Measurements from ENCODE around the gene ADGRV1. TPM values are rescaled to one million over a fixed set of nuclear protein-coding genes. Genes with fewer than 3 reads are reported as not detected.

Gene ADGRV1
- polyA plus RNA-seq, 1 donor from 2014 or later: 3.7 TPM

DNA sequence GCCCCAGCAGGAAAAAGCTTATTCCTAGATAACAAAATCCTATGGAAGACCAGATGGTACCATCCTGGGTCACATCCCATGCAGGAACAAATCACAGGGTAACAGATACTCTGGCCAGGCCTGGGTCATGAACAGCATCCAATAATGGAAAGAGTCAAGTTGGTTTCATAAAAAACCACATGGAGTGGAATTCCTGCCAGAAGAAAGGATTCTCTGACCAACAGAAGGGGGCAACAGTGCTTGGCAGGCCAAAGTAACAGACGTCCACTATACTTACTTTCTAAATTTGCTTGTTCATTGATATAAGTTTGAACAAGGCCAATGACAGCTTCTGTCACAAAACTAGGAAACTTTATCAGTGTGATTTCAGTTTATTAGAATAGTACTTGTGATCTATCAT, 551.0 kb downstream of the ADGRV1 start (continued):
- no peak for TF ChIP-seq REST (IDR thresholded peaks at IDR 0.05; ENCODE audit: borderline replicate concordance)

DNA sequence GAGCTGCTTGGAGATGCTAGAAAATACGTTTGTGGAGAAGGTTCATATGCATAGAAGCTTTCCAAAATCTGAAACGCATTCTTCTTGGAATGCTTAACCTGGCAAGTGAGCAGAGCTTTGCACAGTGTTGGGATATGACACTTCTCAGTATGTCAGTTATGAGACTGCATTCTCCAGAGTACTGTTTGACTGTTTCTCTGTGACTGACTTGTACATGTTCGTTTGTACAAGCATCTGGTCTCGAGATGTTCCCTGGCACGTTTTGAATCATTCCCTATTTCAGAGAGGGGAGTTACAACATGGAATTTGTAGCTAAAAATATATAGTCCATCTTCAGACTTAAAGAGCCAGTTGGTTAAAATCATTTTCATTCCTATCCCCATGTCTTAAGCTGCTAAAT, 552.1 kb downstream of the ADGRV1 start:
- TF ChIP-seq REST (IDR thresholded peaks at IDR 0.05; ENCODE audit: borderline replicate concordance): no peak
- no peak for TF ChIP-seq POLR2AphosphoS5 (IDR thresholded peaks at IDR 0.05)
- no peak for TF ChIP-seq TAF1 (IDR thresholded peaks at IDR 0.05; ENCODE audit: low read depth)
- TF ChIP-seq, protein P1, sequence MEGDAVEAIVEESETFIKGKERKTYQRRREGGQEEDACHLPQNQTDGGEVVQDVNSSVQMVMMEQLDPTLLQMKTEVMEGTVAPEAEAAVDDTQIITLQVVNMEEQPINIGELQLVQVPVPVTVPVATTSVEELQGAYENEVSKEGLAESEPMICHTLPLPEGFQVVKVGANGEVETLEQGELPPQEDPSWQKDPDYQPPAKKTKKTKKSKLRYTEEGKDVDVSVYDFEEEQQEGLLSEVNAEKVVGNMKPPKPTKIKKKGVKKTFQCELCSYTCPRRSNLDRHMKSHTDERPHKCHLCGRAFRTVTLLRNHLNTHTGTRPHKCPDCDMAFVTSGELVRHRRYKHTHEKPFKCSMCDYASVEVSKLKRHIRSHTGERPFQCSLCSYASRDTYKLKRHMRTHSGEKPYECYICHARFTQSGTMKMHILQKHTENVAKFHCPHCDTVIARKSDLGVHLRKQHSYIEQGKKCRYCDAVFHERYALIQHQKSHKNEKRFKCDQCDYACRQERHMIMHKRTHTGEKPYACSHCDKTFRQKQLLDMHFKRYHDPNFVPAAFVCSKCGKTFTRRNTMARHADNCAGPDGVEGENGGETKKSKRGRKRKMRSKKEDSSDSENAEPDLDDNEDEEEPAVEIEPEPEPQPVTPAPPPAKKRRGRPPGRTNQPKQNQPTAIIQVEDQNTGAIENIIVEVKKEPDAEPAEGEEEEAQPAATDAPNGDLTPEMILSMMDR (IDR thresholded peaks at IDR 0.05; ENCODE audit: poor library complexity, severe bottlenecking): no peak
- TF ChIP-seq RAD21 (conservative IDR thresholded peaks at IDR 0.05): no peak
- TF ChIP-seq SMC3 (conservative IDR thresholded peaks at IDR 0.05; ENCODE audit: poor library complexity): no peak
- TF ChIP-seq EZH2 (IDR thresholded peaks at IDR 0.05; ENCODE audit: borderline replicate concordance, insufficient read depth, low read length, poor library complexity, severe bottlenecking): no peak
- no peak for TF ChIP-seq EP300 (conservative IDR thresholded peaks at IDR 0.05; ENCODE audit: poor library complexity, severe bottlenecking)
- TF ChIP-seq MXI1 (conservative IDR thresholded peaks at IDR 0.05; ENCODE audit: poor library complexity, severe bottlenecking): no peak
- Histone ChIP-seq H3K79me2 (replicated peaks; ENCODE audit: insufficient read depth, low read length) (no peaks in the 10 kb centered on the region), H3K9me3 (ENCODE audit: low read length) (no peaks in the 10 kb centered on the region), H3K36me3 (ENCODE audit: insufficient read depth, low read length) (no peaks in the 10 kb centered on the region), H3K4me3 (ENCODE audit: low read length) (no peak overlapping the region), H3F3A (ENCODE audit: insufficient read depth, low read length, poor library complexity, severe bottlenecking) (no peaks in the 10 kb centered on the region), H3K27ac (ENCODE audit: low read length) (no peak overlapping the region), H3K4me2 (ENCODE audit: low read length) (no peak overlapping the region), H4K20me1 (ENCODE audit: insufficient read depth) (no peaks in the 10 kb centered on the region), H3K9me2 (ENCODE audit: insufficient read depth, low read length) (no peaks in the 10 kb centered on the region), H3K9ac (ENCODE audit: low read length) (no peak overlapping the region), H2AFZ (ENCODE audit: low read depth, low read length) (no peak overlapping the region), H3K27me3 (ENCODE audit: insufficient read depth, low read depth, low read length) (no peaks in the 10 kb centered on the region)

All from neural cell (in vitro differentiated cells).